IMR-90 (cell line): ENCODE data around the gene DLG4. TPM values are rescaled to one million over a fixed set of nuclear protein-coding genes. Genes with fewer than 3 reads are reported as not detected.

Experiments used
- ATAC-seq: fragments of 200-7000 bp; cut with Tn5 transposase; 2 replicates; pipeline ENCODE4 v1.9.1; 2020; ENCODE audit warnings: low read depth, mild to moderate bottlenecking, moderate library complexity
- BruUV-seq: library from RNA; stranded (reverse); fragments of 400-500 nt; replicated peaks from 2 replicates; lab custom pipeline; 2021; lab: Mats Ljungman, UMichigan
- CTCF ChIA-PET: fragments of 300-600 bp; formaldehyde crosslinking; extraction: SDS; loops from one replicate; lab custom pipeline; 2021; ENCODE audit warnings: antibody characterized with exemption; lab: Yijun Ruan, JAX
- POLR2A ChIA-PET: fragments of 300-600 bp; sonication (Branson Sonifier 250); formaldehyde crosslinking; loops from one replicate; lab custom pipeline; 2022; ENCODE audit warnings: antibody characterized with exemption; ENCODE audit not compliant: unreplicated experiment; lab: Charles Lee
- DNase-seq: peaks from one replicate; pipeline ENCODE4 v3.0.0; 2013
- H2AFZ ChIP-seq: replicated peaks from 2 replicates; pipeline ENCODE3; 2013; ENCODE audit warnings: low read length, mild to moderate bottlenecking; ENCODE audit not compliant: poor library complexity
- H2AK5ac ChIP-seq: 2 replicates; pipeline ENCODE4 v1.6.1; 2013; ENCODE audit warnings: low read depth, low read length, inconsistent platforms
- H2AK9ac ChIP-seq: replicated peaks from 2 replicates; pipeline ENCODE3; 2013; ENCODE audit warnings: mild to moderate bottlenecking, low read depth, low read length, moderate library complexity; ENCODE audit not compliant: poor library complexity
- H2BK120ac ChIP-seq: 2 replicates; pipeline ENCODE4 v1.6.1; 2013; ENCODE audit warnings: low read depth, low read length, inconsistent platforms
- H2BK15ac ChIP-seq: 3 replicates; pipeline ENCODE4 v1.6.1; 2013; ENCODE audit warnings: low read depth, low read length, inconsistent platforms
- H2BK20ac ChIP-seq: 2 replicates; pipeline ENCODE4 v1.6.1; 2013; ENCODE audit warnings: low read depth, mild to moderate bottlenecking, inconsistent platforms, low read length, moderate library complexity
- H2BK5ac ChIP-seq: 2 replicates; pipeline ENCODE4 v1.6.1; 2013; ENCODE audit warnings: mild to moderate bottlenecking, low read depth, low read length, inconsistent platforms; ENCODE audit not compliant: poor library complexity, severe bottlenecking
- H3K14ac ChIP-seq: replicated peaks from 2 replicates; pipeline ENCODE4 v1.6.1; 2013; ENCODE audit warnings: low read depth, low read length, inconsistent platforms
- H3K18ac ChIP-seq: 2 replicates; pipeline ENCODE4 v1.6.1; 2013; ENCODE audit warnings: low read depth, low read length, control low read depth
- H3K23ac ChIP-seq: 2 replicates; pipeline ENCODE4 v1.6.1; 2013; ENCODE audit warnings: low read depth, low read length, inconsistent platforms
- H3K27ac ChIP-seq: 2 replicates; pipeline ENCODE4 v1.5.1; 2013; ENCODE audit warnings: mild to moderate bottlenecking, control low read depth, low read length; ENCODE audit not compliant: insufficient read depth
- H3K27me3 ChIP-seq: 2 replicates; pipeline ENCODE4 v1.6.1; 2013; ENCODE audit warnings: low read length; ENCODE audit not compliant: control insufficient read depth, insufficient read depth
- H3K36me3 ChIP-seq: 2 replicates; pipeline ENCODE4 v1.6.1; 2013; ENCODE audit warnings: low read length, mixed read lengths; ENCODE audit not compliant: control insufficient read depth, insufficient read depth
- H3K4ac ChIP-seq: 2 replicates; pipeline ENCODE4 v1.6.1; 2013; ENCODE audit warnings: low read depth, low read length, inconsistent platforms
- H3K4me1 ChIP-seq: 2 replicates; pipeline ENCODE4 v1.6.1; 2013; ENCODE audit warnings: low read length, mixed read lengths; ENCODE audit not compliant: control insufficient read depth, insufficient read depth
- H3K4me2 ChIP-seq: 2 replicates; pipeline ENCODE4 v1.6.1; 2013; ENCODE audit warnings: low read depth, mild to moderate bottlenecking, control low read depth, low read length, moderate library complexity
- H3K4me3 ChIP-seq: 2 replicates; pipeline ENCODE4 v1.5.1; 2013; ENCODE audit warnings: low read depth, mild to moderate bottlenecking, control low read depth, low read length, moderate library complexity; ENCODE audit not compliant: insufficient read depth
- H3K56ac ChIP-seq: 2 replicates; pipeline ENCODE4 v1.6.1; 2013; ENCODE audit warnings: low read length, inconsistent platforms; ENCODE audit not compliant: insufficient read depth; ENCODE audit errors: extremely low read depth
- H3K79me1 ChIP-seq, 2 experiments: 2 replicates each; pipeline ENCODE4 v1.6.1; 2013; ENCODE audit warnings: low read length in 2 of 2, inconsistent platforms in 1 of 2, low read depth in 1 of 2
- H3K9ac ChIP-seq: 2 replicates; pipeline ENCODE4 v1.6.1; 2013; ENCODE audit warnings: low read depth, low read length, control low read depth
- H3K9me1 ChIP-seq: 2 replicates; pipeline ENCODE4 v1.6.1; 2013; ENCODE audit warnings: low read length, inconsistent platforms; ENCODE audit not compliant: insufficient read depth
- H3K9me3 ChIP-seq: 2 replicates; pipeline ENCODE4 v1.6.1; 2013; ENCODE audit warnings: low read length; ENCODE audit not compliant: control insufficient read depth, insufficient read depth
- H4K20me1 ChIP-seq: 2 replicates; pipeline ENCODE4 v1.6.1; 2013; ENCODE audit warnings: low read length, inconsistent platforms; ENCODE audit not compliant: insufficient read depth
- H4K5ac ChIP-seq: 2 replicates; pipeline ENCODE4 v1.6.1; 2013; ENCODE audit warnings: mild to moderate bottlenecking, low read depth, low read length, control low read depth
- H4K8ac ChIP-seq, 2 experiments: 2 replicates each; pipeline ENCODE4 v1.6.1; 2013; ENCODE audit warnings: low read depth in 2 of 2, low read length in 2 of 2, control low read depth in 1 of 2, inconsistent platforms in 1 of 2
- H4K91ac ChIP-seq: 2 replicates; pipeline ENCODE4 v1.6.1; 2013; ENCODE audit warnings: low read depth, low read length, inconsistent platforms; ENCODE audit not compliant: insufficient read depth
- BHLHE40 ChIP-seq: fragments of 150-350 bp; IDR thresholded peaks from 2 replicates; pipeline ENCODE4 v1.6.1; 2016; ENCODE audit warnings: mild to moderate bottlenecking, low read depth, low read length
- CHD1 ChIP-seq: IDR thresholded peaks from 2 replicates; pipeline ENCODE4 v1.6.1; 2012; ENCODE audit warnings: low read depth, low read length, improper control_type of control experiment
- RFX5 ChIP-seq: IDR thresholded peaks from 2 replicates; pipeline ENCODE4 v1.8.0; 2012; ENCODE audit warnings: low read depth, mild to moderate bottlenecking, low read length, moderate library complexity
- SMC3 ChIP-seq: fragments of 150-350 bp; IDR thresholded peaks from 2 replicates; pipeline ENCODE4 v1.6.1; 2016; ENCODE audit warnings: low read depth, mild to moderate bottlenecking, antibody characterized with exemption, low read length, moderate library complexity
- USF2 ChIP-seq: fragments of 150-350 bp; IDR thresholded peaks from 2 replicates; pipeline ENCODE4 v1.6.1; 2017; ENCODE audit warnings: mild to moderate bottlenecking, antibody characterized with exemption, low read length, low read depth
- WGBS, 2 experiments: methylation state at CpG; one replicate each; pipeline versions ENCODE4 v1.1.5 to v1.1.7; 2013; ENCODE audit warnings: missing lambda C conversion rate in 2 of 2; ENCODE audit not compliant: insufficient read length in 1 of 2; ENCODE audit errors: extremely low coverage in 2 of 2; 5-methylcytosine and 5-hydroxymethylcytosine counted together
- dilution Hi-C: fragments of 300-500 bp; cut with HindIII; formaldehyde crosslinking; loops from one replicate; pipeline ENCODE4 v1.14.3; 2018; ENCODE audit warnings: low sequenced_read_pairs; ENCODE audit not compliant: unreplicated experiment
- in situ Hi-C: fragments of 300-500 bp; cut with MboI; formaldehyde crosslinking; loops from 3 replicates; pipeline ENCODE4 v1.14.3; 2019; ENCODE audit warnings: low sequenced_read_pairs, inconsistent platforms, mixed read lengths
- intact Hi-C: fragments of 100-400 bp; cut with micrococcal nuclease; formaldehyde crosslinking; loops from 2 replicates; pipeline ENCODE4 v1.10.0; 2022
- polyA plus RNA-seq, 3 experiments: library from polyadenylated mRNA; depleted of rRNA; stranded (reverse); fragments of >200 nt; gene quantifications; 2 replicates each; pipeline ENCODE4 v1.2.3, GENCODE V29; 2012; ENCODE audit warnings: low replicate concordance in 1 of 3
- total RNA-seq: library from RNA; depleted of rRNA; stranded (reverse); fragments of >200 nt; gene quantifications from 2 replicates; pipeline ENCODE4 v1.2.3, GENCODE V29; 2012
- TF ChIP-seq, protein P1 (sequence below): fragments of 150-350 bp; IDR thresholded peaks from 2 replicates; pipeline ENCODE4 v1.6.1; 2016; ENCODE audit warnings: low read depth, mild to moderate bottlenecking, low read length, moderate library complexity, borderline replicate concordance

Gene DLG4
- total and polyA plus RNA-seq, 2 of the 4 experiments (the other 2 are of a cell fraction) = 8.2 to 30.5 TPM

- no peak overlapping the region for H3K9ac ChIP-seq
- no peak overlapping the region for H3K4me3 ChIP-seq
- intact Hi-C loops (no loop called here), dilution Hi-C loops (no loop called here), in situ Hi-C loops (no loop called here)
- peaks cover 8 to 75% of the 10 kb centered on the region in 2 experiments for H3K79me1 ChIP-seq
- H3K4me1 ChIP-seq = peaks cover 14% of the 10 kb centered on the region
- H2BK15ac ChIP-seq = no peak overlapping the region
- POLR2A ChIA-PET = interaction anchor here (1.5 kb wide), 1 partner anchor 12 kb away, joined by 4 read pairs; the partner anchor contains the start of gene DVL2
- H3K18ac ChIP-seq = no peak overlapping the region
- H2BK20ac ChIP-seq = no peak overlapping the region
- BruUV-seq = no TSS peak
- no peak overlapping the region for H4K91ac ChIP-seq
- peaks cover 13% of the 10 kb centered on the region; the same call in 1 of the 2 replicates for H3K9me1 ChIP-seq
- 0 out of 2 replicates have a peak overlapping the region, but pooled peaks have one; percentile 33 for H3K23ac ChIP-seq
- no peak overlapping the region for H3K14ac ChIP-seq
- no peaks in the 10 kb centered on the region for H3K27me3 ChIP-seq
- no peak overlapping the region for H2AFZ ChIP-seq
- no peak for DNase-seq
- H2AK5ac ChIP-seq = no peak overlapping the region; the same call in 1 of the 2 replicates
- TF ChIP-seq, protein P1, sequence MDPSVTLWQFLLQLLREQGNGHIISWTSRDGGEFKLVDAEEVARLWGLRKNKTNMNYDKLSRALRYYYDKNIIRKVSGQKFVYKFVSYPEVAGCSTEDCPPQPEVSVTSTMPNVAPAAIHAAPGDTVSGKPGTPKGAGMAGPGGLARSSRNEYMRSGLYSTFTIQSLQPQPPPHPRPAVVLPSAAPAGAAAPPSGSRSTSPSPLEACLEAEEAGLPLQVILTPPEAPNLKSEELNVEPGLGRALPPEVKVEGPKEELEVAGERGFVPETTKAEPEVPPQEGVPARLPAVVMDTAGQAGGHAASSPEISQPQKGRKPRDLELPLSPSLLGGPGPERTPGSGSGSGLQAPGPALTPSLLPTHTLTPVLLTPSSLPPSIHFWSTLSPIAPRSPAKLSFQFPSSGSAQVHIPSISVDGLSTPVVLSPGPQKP = no peak
- no peak for TF ChIP-seq SMC3
- TF ChIP-seq BHLHE40 = no peak
- no peak for TF ChIP-seq CHD1
- TF ChIP-seq RFX5 = no peak
- no peak for TF ChIP-seq USF2
- no peak overlapping the region for H4K5ac ChIP-seq
- CTCF ChIA-PET = no interaction called here
- H3K27ac ChIP-seq = no peak overlapping the region
- H3K36me3 ChIP-seq = peaks cover 61% of the 10 kb centered on the region
- H3K9me3 ChIP-seq = no peaks in the 10 kb centered on the region
- H3K4me2 ChIP-seq = no peak overlapping the region
- no peak overlapping the region for H2BK5ac ChIP-seq
- H3K4ac ChIP-seq = no peak overlapping the region
- no peak overlapping the region for H3K56ac ChIP-seq
- peak overlapping the region in 1 of 2 experiments; percentile 14; a peak in 1 of 4 replicates for H4K8ac ChIP-seq
- WGBS, 2 experiments = 90% methylated on average over 3 of the region's 15 CpGs; no CpG with 5 or more reads in 1 of the 2 experiments
- H4K20me1 ChIP-seq = peaks cover 32% of the 10 kb centered on the region
- peak overlapping the region; percentile 52 for H2AK9ac ChIP-seq
- no peak for ATAC-seq
- no peak overlapping the region for H2BK120ac ChIP-seq
Observed at GRCh38 chr17:7222093-7222971, 2.7 kb upstream of the DLG4 start.
